Adrenal gland (tissue), 5 donors: ENCODE results near the gene OSBPL7.

Source experiments
- POLR2A ChIP-seq, 2 donors: fragments of 450-650 bp; IDR thresholded peaks; one replicate each; pipeline ENCODE4 v1.6.1; 2017; ENCODE audit warnings: antibody characterized with exemption in 2 of 2, mild to moderate bottlenecking in 2 of 2, moderate library complexity in 1 of 2
- TF ChIP-seq, protein P1 (sequence below), 6 experiments: fragments of 450-650 bp in 4 of 6; fragments of 200-600 bp in 2 of 6; sonication (generic) in 1 of 6; IDR thresholded peaks; 1 replicate in 5 of 6; 2 replicates in 1 of 6; pipeline versions ENCODE4 v1.5.1 to v1.8.0; 2016 to 2021; ENCODE audit warnings: antibody characterized with exemption in 6 of 6, mild to moderate bottlenecking in 2 of 6, moderate library complexity in 1 of 6
- donor health status: DM: no; HTN: no; CAD: no.

DNA sequence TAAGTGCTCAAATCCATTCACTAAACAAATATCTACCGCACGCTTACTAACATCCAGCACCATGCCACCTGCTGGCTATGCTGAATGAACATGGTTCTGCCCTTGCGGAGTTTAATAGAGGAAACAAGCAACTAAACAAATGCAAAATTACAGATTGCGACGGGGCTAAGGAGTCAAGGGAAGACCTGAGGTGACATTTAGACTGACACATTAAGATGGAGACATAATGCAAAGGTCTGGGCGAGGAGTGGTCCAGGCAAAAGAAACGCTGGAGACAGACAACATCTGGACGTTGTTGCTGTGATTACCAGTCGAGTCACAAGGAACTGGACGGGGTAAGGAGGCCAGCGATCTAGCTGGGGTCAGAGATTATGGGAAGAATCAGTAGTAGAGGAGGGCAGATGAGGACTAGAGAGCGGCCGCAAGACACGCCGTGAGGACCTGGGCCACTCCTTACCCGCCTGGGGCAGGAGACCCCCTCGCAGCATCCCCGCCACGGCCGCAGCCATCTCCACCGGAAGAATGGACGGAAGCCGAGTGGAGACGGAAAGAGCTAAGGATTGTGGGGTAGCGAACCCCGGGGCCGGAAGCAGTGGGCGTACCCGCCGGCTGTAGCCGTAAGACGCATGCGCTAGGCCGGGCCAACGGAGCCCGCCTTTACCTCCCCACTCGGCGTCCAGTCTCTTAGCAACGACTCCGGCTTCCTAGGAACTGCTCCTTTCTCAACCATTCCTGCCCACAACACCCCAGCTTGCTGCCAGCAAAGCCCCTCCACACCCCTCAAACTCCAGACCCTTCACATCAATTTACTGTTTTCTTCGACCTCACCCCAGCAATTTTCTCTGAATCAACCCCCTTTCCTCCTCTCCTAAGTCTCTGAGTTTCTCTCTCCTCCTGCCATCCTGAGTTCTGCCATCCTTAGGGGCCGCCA lies 9.7 kb upstream of the OSBPL7 start, which contains the start of the genes LRRC46 and MRPL10:
- TF ChIP-seq, protein P1, sequence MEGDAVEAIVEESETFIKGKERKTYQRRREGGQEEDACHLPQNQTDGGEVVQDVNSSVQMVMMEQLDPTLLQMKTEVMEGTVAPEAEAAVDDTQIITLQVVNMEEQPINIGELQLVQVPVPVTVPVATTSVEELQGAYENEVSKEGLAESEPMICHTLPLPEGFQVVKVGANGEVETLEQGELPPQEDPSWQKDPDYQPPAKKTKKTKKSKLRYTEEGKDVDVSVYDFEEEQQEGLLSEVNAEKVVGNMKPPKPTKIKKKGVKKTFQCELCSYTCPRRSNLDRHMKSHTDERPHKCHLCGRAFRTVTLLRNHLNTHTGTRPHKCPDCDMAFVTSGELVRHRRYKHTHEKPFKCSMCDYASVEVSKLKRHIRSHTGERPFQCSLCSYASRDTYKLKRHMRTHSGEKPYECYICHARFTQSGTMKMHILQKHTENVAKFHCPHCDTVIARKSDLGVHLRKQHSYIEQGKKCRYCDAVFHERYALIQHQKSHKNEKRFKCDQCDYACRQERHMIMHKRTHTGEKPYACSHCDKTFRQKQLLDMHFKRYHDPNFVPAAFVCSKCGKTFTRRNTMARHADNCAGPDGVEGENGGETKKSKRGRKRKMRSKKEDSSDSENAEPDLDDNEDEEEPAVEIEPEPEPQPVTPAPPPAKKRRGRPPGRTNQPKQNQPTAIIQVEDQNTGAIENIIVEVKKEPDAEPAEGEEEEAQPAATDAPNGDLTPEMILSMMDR (IDR thresholded peaks at IDR 0.05): peak in 5 of 6 experiments; percentile 9 to 32 (median 22)
- TF ChIP-seq POLR2A (IDR thresholded peaks at IDR 0.05): peak; percentile 42 to 73
